Erythroblast (primary cell): ENCODE results near the gene HS1BP3.
A peak's percentile ranks its signal among the peaks of the same experiment; 100 is the strongest.

Source experiments
- DNase-seq, 2 experiments: peaks; one replicate each; lab custom pipeline; 2025; lab: John Stamatoyannopoulos, UW
- GATA1 ChIP-seq: IDR thresholded peaks from 2 replicates; pipeline ENCODE4 v1.6.1; 2011; ENCODE audit warnings: low read depth, mild to moderate bottlenecking, control low read depth, low read length, moderate library complexity
- POLR2A ChIP-seq: IDR thresholded peaks from 2 replicates; pipeline ENCODE4 v1.6.1; 2011; ENCODE audit warnings: mild to moderate bottlenecking, low read length

The HS1BP3 gene

DNA sequence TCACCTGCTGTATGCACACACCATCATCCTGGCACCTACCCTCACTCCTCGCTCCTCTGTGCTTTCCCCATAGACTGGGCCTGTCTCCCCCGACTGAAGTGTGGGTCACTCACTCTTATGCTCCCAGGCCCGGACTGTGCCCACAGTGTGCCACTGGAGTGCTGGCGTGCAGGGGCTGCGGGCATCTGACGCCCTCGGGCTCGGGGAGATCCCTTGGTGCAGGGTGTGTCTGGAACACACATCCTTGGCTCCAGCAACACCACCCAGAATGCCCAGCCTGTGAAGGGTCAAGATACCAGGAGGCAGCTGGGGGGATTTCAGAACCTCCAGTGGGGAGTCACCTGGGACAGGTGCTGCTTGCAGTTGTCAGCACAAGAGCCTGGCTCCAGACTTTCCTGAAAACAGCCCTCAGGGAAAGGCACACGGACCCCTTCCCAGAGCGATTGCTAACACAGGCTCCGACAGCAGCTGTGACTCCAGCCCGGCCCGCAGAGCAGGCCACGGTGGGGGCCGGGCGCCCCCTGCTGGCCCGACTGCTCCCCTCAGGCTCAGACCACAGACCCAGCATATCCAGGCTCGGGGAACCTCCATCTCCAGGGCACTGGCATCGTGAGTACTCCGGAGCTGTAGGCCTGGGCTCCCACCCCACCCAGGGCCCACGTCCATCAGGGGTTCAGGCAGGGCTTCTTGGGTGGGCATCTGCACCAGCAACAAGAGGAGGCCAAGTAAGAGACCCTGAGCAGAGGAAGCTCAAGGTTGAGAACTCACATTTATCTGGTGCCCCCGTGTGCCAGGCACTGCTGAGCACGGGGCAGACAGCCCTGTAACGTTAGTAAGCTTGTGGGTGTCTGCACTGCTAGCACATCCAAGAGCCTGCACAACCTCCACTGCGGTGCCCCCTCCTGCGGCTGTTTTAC lies 8.6 kb downstream of the HS1BP3 start:
- no peak for TF ChIP-seq POLR2A
- no peak for TF ChIP-seq GATA1
- DNase-seq = peak; percentile 61 to 81

DNA sequence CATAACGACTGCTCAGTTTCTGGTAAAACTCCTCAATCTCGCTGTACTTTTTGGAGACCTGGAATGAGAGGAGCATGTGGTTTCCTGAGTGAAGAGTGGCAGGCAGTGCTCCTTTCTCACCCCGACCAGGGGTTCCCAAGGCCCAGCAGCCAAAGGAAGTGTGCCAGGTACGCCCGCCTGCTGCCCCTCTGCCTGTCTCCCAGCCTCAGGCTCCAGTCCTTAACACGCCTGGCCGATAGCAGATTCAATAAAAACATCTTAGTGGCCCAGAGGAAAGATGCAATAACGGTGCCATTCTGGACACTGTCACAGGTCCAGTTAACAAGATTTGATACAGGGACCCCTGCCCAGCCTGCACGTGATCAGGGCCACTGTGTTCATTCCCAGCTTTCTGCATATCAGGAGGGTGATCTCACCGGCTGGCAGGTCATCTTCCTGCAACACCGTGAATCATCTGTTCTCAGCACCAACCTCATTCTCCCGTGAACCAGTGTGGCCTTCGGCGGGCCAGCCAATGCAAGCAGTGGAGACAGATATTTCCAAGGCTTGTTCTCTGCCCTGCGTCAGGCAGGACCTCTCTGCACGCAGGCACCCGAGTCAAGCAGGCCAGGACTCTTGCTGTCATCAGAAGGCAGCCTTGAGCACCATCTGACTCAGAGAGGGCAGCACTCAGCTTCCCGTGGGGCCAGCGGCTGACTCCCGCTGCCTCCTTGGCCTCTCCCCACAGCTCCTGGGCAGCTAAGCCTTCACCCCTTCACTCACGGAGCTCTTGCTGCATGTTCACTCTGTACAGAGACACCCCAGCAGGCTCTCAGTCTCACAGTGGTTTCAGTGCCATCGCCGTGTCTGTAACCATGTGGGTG lies 9.5 kb downstream of the HS1BP3 start:
- DNase-seq = no peak
- TF ChIP-seq GATA1 (no peak), POLR2A (no peak)

DNA sequence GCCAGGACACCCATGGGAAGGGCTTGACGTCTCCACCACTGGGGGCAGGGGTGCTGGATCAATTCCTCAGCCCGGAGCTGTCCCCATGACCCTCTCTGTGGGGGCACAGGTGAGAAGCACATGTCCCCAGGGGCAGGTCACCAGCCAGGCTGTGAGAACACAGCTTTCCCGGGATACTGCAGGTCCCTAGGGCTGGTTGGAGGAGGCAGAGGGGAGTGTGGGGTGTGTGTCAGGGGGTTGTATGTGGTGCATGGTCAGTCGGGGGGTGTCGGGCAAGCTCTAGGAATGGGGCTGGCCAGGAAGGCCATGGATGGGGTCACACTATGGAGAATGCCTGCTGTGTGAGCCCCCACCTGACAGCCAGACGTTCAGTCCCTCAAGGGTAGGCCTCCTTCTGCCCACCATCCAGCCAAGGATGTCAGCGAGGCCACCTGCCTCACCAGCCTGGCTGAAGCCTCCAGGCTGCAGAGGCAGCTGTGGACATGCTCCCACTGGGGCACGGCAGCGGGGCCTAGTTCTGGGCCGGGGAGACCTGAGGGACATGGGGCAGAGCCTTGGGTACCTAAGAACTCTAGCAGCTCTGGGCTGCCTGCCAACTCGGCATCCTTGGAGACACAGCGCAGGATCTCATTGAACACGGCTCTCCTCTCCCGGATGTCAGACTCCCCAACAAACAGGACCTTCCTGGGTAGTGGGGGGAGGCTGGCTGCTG lies 10.3 kb downstream of the HS1BP3 start:
- TF ChIP-seq GATA1 = no peak
- TF ChIP-seq POLR2A = no peak
- DNase-seq = no peak

GRCh38 chr2:20638646-20639430 lies 12.1 kb downstream of the HS1BP3 start:
- DNase-seq = no peak
- TF ChIP-seq GATA1 (no peak), POLR2A (no peak)

DNA sequence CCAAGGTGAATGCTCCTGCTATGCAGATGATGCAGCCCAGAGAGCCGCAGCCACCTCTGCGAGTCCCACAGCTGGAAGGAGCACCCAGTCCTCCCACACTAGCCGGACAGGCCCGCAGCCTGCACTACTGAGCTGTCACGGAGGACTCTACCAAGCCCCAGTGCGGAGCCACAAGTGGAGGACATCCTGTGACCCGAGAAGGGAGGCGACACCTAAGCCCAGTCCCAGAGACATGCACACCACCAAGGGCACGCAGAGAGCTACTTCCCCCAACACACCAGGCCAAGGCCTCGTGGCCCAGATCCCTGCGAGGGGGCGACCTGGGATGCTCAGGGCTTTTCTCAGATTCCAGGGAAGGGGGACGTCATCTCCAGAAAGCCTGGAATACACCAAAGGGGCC lies 12.9 kb downstream of the HS1BP3 start:
- DNase-seq = no peak
- no peak for TF ChIP-seq GATA1
- no peak for TF ChIP-seq POLR2A

DNA sequence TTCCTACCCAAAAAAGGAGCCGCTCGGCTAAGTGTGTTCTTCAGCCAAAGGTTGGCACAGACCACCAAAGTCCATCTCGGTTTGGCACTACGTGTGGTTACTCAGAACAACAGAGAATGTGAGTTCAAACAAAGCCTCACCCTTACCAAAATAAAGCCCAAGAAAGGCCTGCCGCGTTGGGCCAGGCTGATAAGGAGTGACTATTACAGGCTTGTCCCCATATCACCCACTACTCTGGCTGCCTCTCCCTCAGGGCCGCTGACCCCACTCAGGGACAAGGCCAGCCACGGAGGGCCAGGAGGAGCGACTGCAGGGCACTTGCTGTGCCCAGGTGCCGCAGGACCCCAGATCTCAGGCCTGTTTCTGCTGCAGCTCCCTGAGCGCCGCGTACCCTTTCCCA lies 13.8 kb downstream of the HS1BP3 start:
- TF ChIP-seq GATA1 (no peak), POLR2A (no peak)
- DNase-seq = no peak

GRCh38 chr2:20635675-20636584 lies 15.0 kb downstream of the HS1BP3 start:
- DNase-seq = peak; percentile 62 to 76
- TF ChIP-seq GATA1 = no peak
- TF ChIP-seq POLR2A = no peak

DNA sequence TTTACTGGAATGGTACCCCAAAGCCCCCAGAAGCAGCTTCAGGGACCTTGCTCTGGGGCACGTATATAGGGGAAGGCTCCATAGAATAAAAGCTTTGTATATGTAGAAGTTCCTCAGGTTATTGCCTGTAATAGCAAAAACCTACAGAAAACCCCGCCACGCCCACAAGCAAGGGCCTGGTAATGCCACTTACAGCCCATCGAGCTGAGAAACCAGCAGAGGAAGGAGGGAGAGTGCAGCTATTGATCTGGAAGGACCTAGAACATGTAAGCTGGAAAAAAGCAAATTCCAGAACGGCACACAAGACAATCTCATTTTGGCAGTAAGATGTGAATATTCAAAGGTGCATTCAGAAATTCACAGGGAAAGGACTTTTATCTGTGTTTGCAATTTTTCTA lies 15.8 kb downstream of the HS1BP3 start:
- no peak for DNase-seq
- TF ChIP-seq GATA1 = no peak
- no peak for TF ChIP-seq POLR2A

GRCh38 chr2:20634507-20635112 lies 16.3 kb downstream of the HS1BP3 start:
- TF ChIP-seq GATA1 = no peak
- no peak for TF ChIP-seq POLR2A
- DNase-seq = peak in 1 of 2 experiments; percentile 8

DNA sequence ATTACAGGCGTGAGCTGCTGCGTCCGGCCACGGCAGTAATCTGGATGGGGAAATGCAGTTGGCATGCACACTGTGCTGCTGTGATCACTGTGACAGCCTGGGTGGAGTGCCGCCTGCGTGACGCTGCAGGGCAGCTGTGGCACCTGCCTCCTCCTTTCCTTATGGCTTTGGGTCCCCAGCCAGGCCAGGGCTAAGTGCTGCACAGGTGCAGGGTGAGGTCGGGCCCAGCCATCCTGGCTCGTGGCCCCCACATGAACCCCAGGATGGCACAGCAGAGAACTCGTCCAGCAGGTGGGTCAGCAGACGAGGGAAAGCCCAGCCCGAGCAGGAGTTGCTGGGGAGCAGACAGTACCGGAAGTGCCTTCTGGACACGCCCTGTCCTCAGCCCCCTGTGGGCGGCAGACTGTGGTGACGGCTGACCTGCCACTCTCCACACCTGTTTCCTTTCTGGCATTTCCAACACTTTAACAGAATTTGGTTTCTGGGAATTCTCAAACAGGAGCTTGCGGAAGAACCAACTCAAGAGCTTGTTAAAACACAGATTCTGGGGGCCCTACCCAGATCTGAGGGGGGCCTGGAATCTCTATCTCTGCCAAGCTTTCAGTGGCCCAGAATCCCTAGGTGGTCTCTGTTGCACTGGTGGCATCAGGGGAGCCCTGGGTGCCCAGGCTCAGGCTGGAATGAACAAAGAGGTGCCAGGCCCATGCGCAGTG lies 16.9 kb downstream of the HS1BP3 start:
- no peak for DNase-seq
- TF ChIP-seq POLR2A (no peak), GATA1 (no peak)

- TF ChIP-seq GATA1 (no peak), POLR2A (no peak)
- DNase-seq = no peak
These were observed 17.9 kb downstream of the HS1BP3 start for GRCh38 chr2:20633001-20633400.
